Activated CD4-positive, alpha-beta memory T cell treated with anti-CD3 and anti-CD28 coated beads, Interleukin-2, amount 10 ng/mL, durations not matched to agents 7 days and 5 days (primary cell): ENCODE measurements around the gene CALML3. TPM values are rescaled to one million over a fixed set of nuclear protein-coding genes. Genes with fewer than 3 reads are reported as not detected.

ENCODE experiments used
- CTCF ChIA-PET: fragments of 350-600 bp; sonication (Branson Sonifier 250); formaldehyde crosslinking; loops from one replicate; lab custom pipeline; 2021; ENCODE audit warnings: antibody characterized with exemption, inconsistent platforms; lab: Charles Lee
- POLR2A ChIA-PET: fragments of 350-600 bp; sonication (Branson Sonifier 250); formaldehyde crosslinking; loops from one replicate; lab custom pipeline; 2021; ENCODE audit warnings: antibody characterized with exemption; lab: Charles Lee
- DNase-seq: peaks from one replicate; pipeline ENCODE4 v3.0.0-alpha.2; 2020
- H3K27ac Mint-ChIP-seq: one replicate; pipeline ENCODE4 v1.8.0; 2021; ENCODE audit warnings: mild to moderate bottlenecking, mixed read lengths
- H3K27me3 Mint-ChIP-seq: one replicate; pipeline ENCODE4 v1.8.0; 2021; ENCODE audit warnings: mixed read lengths
- H3K36me3 Mint-ChIP-seq: one replicate; pipeline ENCODE4 v1.8.0; 2021; ENCODE audit warnings: low read depth, mixed read lengths
- H3K4me1 Mint-ChIP-seq: one replicate; pipeline ENCODE4 v1.8.0; 2021; ENCODE audit warnings: mixed read lengths
- H3K4me3 Mint-ChIP-seq: one replicate; pipeline ENCODE4 v1.8.0; 2021; ENCODE audit warnings: mild to moderate bottlenecking, mixed read lengths
- H3K9me3 Mint-ChIP-seq: one replicate; pipeline ENCODE4 v1.8.0; 2021; ENCODE audit warnings: mixed read lengths
- total RNA-seq, 2 experiments: library from RNA; stranded (reverse); gene quantifications; one replicate each; pipeline ENCODE4 v1.2.3, GENCODE V29; 2021

The CALML3 gene
- total RNA-seq, 2 experiments from 2014 or later = not detected

GRCh38 chr10:5496261-5497250, 28.2 kb upstream of the CALML3 start:
- ChIA-PET POLR2A (no interaction called here), CTCF (no interaction called here)
- H3K36me3 Mint-ChIP-seq = no peaks in the 10 kb centered on the region
- peaks cover 10% of the 10 kb centered on the region for H3K9me3 Mint-ChIP-seq
- no peaks in the 10 kb centered on the region for H3K4me1 Mint-ChIP-seq
- H3K27ac Mint-ChIP-seq = no peak overlapping the region
- H3K4me3 Mint-ChIP-seq = no peak overlapping the region
- no peak for DNase-seq
- peaks cover 9% of the 10 kb centered on the region for H3K27me3 Mint-ChIP-seq

- H3K9me3 Mint-ChIP-seq = peaks cover 3% of the 10 kb centered on the region
- no peak overlapping the region for H3K27ac Mint-ChIP-seq
- H3K36me3 Mint-ChIP-seq = no peaks in the 10 kb centered on the region
- peaks cover 11% of the 10 kb centered on the region for H3K27me3 Mint-ChIP-seq
- no peaks in the 10 kb centered on the region for H3K4me1 Mint-ChIP-seq
- CTCF ChIA-PET = no interaction called here
- DNase-seq = no peak
- POLR2A ChIA-PET = no interaction called here
- H3K4me3 Mint-ChIP-seq = no peak overlapping the region
Measured at GRCh38 chr10:5497289-5497688, 27.5 kb upstream of the CALML3 start.

DNA sequence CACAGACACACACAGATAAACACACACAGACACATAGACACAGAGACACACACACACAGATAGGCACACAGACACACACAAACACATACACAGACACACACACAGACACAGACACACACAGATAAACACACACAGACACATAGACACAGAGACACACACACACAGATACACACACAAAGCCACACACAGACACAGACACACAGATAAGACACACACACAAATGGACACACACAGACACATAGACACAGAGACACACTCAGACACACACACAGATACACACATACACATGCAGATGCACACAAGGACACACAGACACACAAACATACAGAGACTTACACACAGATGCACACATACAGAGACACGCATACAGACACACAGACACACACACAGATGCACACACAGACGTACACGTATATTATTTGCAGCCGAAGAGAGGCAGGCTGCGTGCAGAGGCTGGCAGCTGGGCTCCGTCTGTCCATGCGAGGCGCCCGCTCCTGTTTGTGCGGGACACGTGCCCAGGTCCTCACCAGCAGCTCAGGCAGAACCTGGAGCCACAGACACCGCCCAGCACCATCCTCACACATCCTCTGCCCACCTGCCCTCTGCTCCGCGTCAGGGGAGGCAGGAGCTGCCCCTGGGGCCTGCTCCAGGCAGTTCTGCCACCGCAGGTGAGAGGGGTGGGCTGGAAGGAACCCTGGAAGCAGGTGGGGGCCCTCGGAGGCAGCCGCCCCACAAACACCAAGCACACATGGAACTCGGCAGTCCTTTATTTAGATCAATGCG, 26.6 kb upstream of the CALML3 start:
- no peaks in the 10 kb centered on the region for H3K4me1 Mint-ChIP-seq
- no peak for DNase-seq
- H3K27ac Mint-ChIP-seq = no peak overlapping the region
- no peaks in the 10 kb centered on the region for H3K36me3 Mint-ChIP-seq
- peaks cover 17% of the 10 kb centered on the region for H3K27me3 Mint-ChIP-seq
- ChIA-PET CTCF (interaction anchor here (4.7 kb wide), 1 partner anchor 126 kb away, joined by 17 read pairs; no protein-coding TSS in a partner anchor), POLR2A (no interaction called here)
- no peak overlapping the region for H3K4me3 Mint-ChIP-seq
- no peaks in the 10 kb centered on the region for H3K9me3 Mint-ChIP-seq

DNA sequence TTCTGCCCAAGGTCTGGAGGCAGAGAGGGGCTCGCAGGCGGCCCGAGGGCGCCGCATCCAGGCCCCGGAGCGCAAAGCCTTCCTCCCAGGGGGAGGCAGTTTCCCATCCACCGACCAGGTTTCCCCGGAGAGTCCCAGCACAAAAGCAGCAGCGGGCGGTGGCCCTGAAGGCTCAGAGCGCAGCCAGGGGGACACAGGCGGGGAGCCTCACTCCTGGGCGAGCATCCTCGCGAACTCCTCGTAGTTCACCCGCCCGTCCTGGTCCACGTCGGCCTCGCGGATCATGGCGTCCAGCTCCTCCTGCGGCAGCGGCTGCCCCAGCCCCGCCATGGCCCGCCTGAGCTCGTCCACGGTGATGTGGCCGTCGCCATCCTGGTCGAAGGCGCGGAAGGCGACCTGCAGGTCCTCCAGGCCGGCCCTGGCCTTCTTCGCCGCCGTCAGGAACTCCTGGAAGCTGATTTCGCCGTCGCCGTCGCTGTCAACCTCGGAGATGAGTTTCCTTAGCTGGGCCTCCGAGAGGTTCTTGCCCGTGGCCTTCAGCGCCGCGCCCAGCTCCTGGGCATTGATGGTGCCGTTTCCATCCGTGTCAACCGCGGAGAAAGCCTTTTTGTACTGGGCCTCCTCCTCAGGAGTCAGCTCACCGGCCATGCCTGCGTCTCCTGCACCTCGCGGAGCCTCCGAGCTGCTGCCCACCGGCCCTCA, 25.8 kb upstream of the CALML3 start:
- CTCF ChIA-PET = interaction anchor here (4.7 kb wide), 1 partner anchor 125 kb away, joined by 17 read pairs; no protein-coding TSS in a partner anchor
- POLR2A ChIA-PET = interaction anchor here (1.0 kb wide), 1 partner anchor 56 kb away, joined by 3 read pairs; no protein-coding TSS in a partner anchor
- Mint-ChIP-seq H3K4me1 (no peaks in the 10 kb centered on the region), H3K36me3 (no peaks in the 10 kb centered on the region), H3K4me3 (no peak overlapping the region), H3K27me3 (peaks cover 23% of the 10 kb centered on the region), H3K27ac (no peak overlapping the region), H3K9me3 (no peaks in the 10 kb centered on the region)
- DNase-seq = no peak

DNA sequence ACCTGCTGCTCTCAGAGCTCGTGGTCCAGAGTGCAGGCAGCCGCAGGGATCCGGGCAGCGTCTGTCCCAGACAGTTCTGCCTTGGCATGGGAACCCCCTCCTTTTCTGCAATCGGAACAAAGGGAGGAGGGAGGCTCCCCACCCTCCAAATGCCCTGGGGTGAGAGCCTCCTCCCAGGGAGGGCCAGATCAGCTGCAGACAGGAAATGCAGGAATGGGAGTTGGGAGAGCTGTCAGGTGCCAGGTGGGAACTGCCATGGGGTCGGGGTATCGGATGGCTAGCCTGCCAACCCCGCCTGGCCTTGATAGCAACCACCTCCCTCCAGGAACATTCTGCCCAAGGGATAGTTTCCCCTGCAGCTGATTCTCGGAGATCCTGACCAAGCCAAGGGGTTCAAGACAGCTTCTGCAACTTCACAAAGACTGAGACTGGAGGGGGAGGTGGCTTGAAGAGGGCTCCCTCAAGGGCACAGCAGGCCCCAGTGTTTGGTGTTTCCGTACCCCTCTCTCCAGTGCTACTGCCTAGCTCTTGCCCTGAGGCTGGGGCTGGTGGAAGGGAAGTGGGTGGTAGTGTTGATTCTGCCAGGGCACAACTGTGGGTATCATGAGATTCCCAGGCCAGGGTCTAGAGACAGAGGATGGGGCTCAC, 25.1 kb upstream of the CALML3 start, which contains the start of gene CALML5:
Gene CALML5 (minus strand): TSS at position 78 of the 648 bp plus-strand sequence. CDS start 132 bp downstream, outside the sequence.
- no peak within 1 kb of the TSS for H3K27ac Mint-ChIP-seq
- ChIA-PET POLR2A (interaction anchor here (1.0 kb wide), 1 partner anchor 55 kb away, joined by 3 read pairs; no protein-coding TSS in a partner anchor), CTCF (interaction anchor here (0.6 to 4.7 kb wide), 2 partner anchors 124 to 130 kb away, joined by 4 to 17 read pairs; no protein-coding TSS in a partner anchor)
- H3K36me3 Mint-ChIP-seq = no peaks in the 10 kb centered on the region
- H3K4me1 Mint-ChIP-seq = no peaks in the 10 kb centered on the region
- H3K4me3 Mint-ChIP-seq = no peak within 1 kb of the TSS
- H3K27me3 Mint-ChIP-seq = peaks cover 23% of the 10 kb centered on the region
- no peak for DNase-seq
- H3K9me3 Mint-ChIP-seq = no peaks in the 10 kb centered on the region

DNA sequence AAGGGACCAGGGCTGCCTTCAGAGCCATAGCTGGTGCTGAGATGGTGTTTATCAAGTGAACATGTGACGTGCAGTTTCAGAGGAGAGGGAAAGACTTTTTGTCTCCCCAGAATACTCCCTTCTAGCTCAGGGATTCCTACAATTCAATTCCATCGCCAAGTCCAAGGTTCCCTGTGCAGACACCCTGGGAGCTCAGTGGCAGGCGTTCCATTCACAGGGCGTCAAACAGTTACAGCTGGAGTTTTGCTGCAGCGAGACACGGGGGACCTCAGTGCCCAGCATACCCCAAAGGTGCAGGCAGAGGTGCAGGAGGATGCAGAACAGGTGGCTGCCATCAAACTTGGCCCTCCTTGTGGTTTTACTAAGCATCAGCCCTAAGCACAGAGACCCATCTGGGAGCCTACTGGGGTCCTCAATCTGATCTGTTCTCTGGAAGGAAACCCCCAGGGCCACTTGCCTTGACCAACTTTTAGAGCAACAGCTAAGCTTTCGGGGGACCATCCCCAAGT, 24.5 kb upstream of the CALML3 start:
- H3K36me3 Mint-ChIP-seq = no peaks in the 10 kb centered on the region
- H3K27ac Mint-ChIP-seq = no peak overlapping the region
- H3K4me1 Mint-ChIP-seq = no peaks in the 10 kb centered on the region
- H3K27me3 Mint-ChIP-seq = peaks cover 23% of the 10 kb centered on the region
- ChIA-PET POLR2A (no interaction called here), CTCF (interaction anchor here (4.7 kb wide), 1 partner anchor 124 kb away, joined by 17 read pairs; no protein-coding TSS in a partner anchor)
- DNase-seq = no peak
- H3K9me3 Mint-ChIP-seq = no peaks in the 10 kb centered on the region
- no peak overlapping the region for H3K4me3 Mint-ChIP-seq

- no peaks in the 10 kb centered on the region for H3K4me1 Mint-ChIP-seq
- no peak for DNase-seq
- no peak overlapping the region for H3K27ac Mint-ChIP-seq
- H3K9me3 Mint-ChIP-seq = no peaks in the 10 kb centered on the region
- no peaks in the 10 kb centered on the region for H3K36me3 Mint-ChIP-seq
- ChIA-PET POLR2A (no interaction called here), CTCF (interaction anchor here (4.7 kb wide), 1 partner anchor 123 kb away, joined by 17 read pairs; no protein-coding TSS in a partner anchor)
- H3K4me3 Mint-ChIP-seq = no peak overlapping the region
- peaks cover 23% of the 10 kb centered on the region for H3K27me3 Mint-ChIP-seq
Measured at GRCh38 chr10:5500910-5501309, 23.9 kb upstream of the CALML3 start.

DNA sequence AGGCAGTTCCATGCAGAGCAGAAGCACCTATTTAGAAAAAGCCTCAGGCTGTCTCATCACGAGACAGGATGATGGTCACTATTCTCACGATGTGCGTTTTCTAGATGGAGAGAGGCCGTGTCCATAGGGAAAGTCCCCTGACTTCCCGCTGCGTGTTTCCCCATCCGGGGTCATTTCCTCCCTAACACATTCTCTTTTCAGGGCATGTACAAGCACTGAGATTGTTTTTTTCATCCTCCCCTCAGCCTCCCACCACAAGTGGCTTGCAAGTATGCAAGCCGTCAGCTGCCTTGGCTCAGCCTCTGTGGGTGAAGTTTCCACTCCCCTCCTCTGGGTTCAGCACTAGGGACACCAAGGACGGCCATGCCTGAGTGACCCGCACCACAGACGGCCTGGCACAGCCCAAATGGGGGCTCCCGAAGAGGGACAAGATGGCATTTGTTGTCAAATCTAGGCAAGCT, 22.7 kb upstream of the CALML3 start:
- Mint-ChIP-seq H3K9me3 (no peaks in the 10 kb centered on the region), H3K27me3 (peaks cover 23% of the 10 kb centered on the region), H3K4me1 (no peaks in the 10 kb centered on the region), H3K4me3 (no peak overlapping the region), H3K36me3 (no peaks in the 10 kb centered on the region), H3K27ac (no peak overlapping the region)
- CTCF ChIA-PET = interaction anchor here (4.7 kb wide), 1 partner anchor 122 kb away, joined by 17 read pairs; no protein-coding TSS in a partner anchor
- POLR2A ChIA-PET = no interaction called here
- no peak for DNase-seq

DNA sequence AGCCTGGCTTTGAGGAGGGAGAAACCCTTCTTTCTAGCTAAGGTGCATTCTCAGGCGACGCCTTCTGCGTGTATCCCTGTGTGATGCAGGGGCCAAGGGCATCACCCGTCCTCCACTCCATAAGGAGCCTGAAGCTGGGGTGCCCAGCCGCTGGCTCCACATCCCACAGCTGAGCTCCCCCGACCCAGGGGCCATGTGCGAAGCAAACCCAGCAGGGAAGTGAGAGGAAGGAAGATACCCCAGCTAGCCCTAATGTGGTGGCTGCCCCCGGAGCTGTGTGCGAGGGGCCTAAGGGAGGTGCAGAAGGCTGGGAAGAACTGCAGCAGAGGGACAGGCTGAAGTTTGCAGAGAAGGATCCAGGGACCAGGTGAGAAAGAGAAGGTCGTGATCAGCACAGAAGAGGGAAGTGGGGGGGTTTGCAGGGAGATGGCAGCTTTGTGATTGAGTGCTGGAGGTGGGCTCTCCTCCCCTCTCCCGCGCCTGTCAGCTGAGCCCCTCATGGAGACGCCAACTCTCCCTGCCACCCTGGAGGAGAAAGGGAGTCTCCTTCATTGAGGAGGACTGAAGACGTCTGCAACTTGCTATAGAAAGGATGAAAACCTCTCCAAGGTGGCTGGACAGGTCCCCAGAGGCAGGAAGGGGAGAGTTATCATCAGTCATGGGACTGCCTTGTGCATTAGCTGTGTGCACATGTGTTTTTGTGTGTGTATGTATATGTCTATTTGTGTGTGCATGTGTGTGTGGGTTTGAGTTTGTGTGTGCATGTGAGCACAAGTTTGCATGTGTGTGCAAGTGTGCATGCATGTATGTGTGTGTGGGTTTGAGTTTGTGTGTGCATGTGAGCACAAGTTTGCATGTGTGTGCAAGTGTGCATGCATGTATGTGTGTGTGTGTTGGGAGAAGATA, 21.9 kb upstream of the CALML3 start:
- no peak overlapping the region for H3K4me3 Mint-ChIP-seq
- POLR2A ChIA-PET = no interaction called here
- H3K4me1 Mint-ChIP-seq = no peaks in the 10 kb centered on the region
- CTCF ChIA-PET = interaction anchor here (4.7 kb wide), 1 partner anchor 121 kb away, joined by 17 read pairs; no protein-coding TSS in a partner anchor
- DNase-seq = no peak
- H3K27ac Mint-ChIP-seq = no peak overlapping the region
- no peaks in the 10 kb centered on the region for H3K9me3 Mint-ChIP-seq
- no peaks in the 10 kb centered on the region for H3K36me3 Mint-ChIP-seq
- peaks cover 23% of the 10 kb centered on the region for H3K27me3 Mint-ChIP-seq

GRCh38 chr10:5503477-5503835, 21.3 kb upstream of the CALML3 start:
- no peak overlapping the region for H3K4me3 Mint-ChIP-seq
- ChIA-PET POLR2A (no interaction called here), CTCF (interaction anchor here (0.7 kb wide), 1 partner anchor 69 kb away, joined by 3 read pairs; no protein-coding TSS in a partner anchor)
- H3K27me3 Mint-ChIP-seq = peaks cover 23% of the 10 kb centered on the region
- no peaks in the 10 kb centered on the region for H3K4me1 Mint-ChIP-seq
- no peaks in the 10 kb centered on the region for H3K9me3 Mint-ChIP-seq
- no peak for DNase-seq
- H3K36me3 Mint-ChIP-seq = no peaks in the 10 kb centered on the region
- no peak overlapping the region for H3K27ac Mint-ChIP-seq
